ENCODE results near the gene SLC17A6. TPM values are rescaled to one million over a fixed set of nuclear protein-coding genes. Genes with fewer than 3 reads are reported as not detected.

The SLC17A6 gene
- total and polyA plus RNA-seq, 4 donors, result not detected

GRCh38 chr11:22392561-22392960 lies 54.4 kb downstream of the SLC17A6 start:
- peaks cover 0 to 3% (median 0%) of the 10 kb centered on the region in 4 donors for H3K27me3 ChIP-seq (ENCODE audit: control insufficient read depth in 4 of 4, insufficient read depth in 4 of 4, low read length in 3 of 4)
- DNase-seq (ENCODE audit: low spot score), result no peak
- TF ChIP-seq MAX (IDR thresholded peaks at IDR 0.05) (no peak), JUND (IDR thresholded peaks at IDR 0.05) (no peak), NR2F2 (IDR thresholded peaks at IDR 0.05) (no peak), ZBTB33 (IDR thresholded peaks at IDR 0.05) (no peak), ATF3 (IDR thresholded peaks at IDR 0.05) (no peak), TAF1 (conservative IDR thresholded peaks at IDR 0.05) (no peak), GABPA (IDR thresholded peaks at IDR 0.05 in 1 of 2, conservative IDR thresholded peaks at IDR 0.05 in 1 of 2) (no peak), RXRA (IDR thresholded peaks at IDR 0.05) (no peak), RAD21 (IDR thresholded peaks at IDR 0.05) (no peak), FOXA2 (IDR thresholded peaks at IDR 0.05) (no peak), HNF4G (IDR thresholded peaks at IDR 0.05) (no peak), HNF4A (conservative IDR thresholded peaks at IDR 0.05) (no peak), EGR1 (IDR thresholded peaks at IDR 0.05; ENCODE audit: low read depth in 2 of 2) (no peak), SP1 (IDR thresholded peaks at IDR 0.05) (no peak), REST (IDR thresholded peaks at IDR 0.05) (no peak), FOXA1 (IDR thresholded peaks at IDR 0.05) (no peak), CTCF (IDR thresholded peaks at IDR 0.05; ENCODE audit: low read depth, low read length, missing input control) (no peak), YY1 (IDR thresholded peaks at IDR 0.05) (no peak)
- H3K9ac ChIP-seq (ENCODE audit: low read depth in 1 of 2, low read length in 2 of 2), result no peak overlapping the region
- H3K4me1 ChIP-seq (ENCODE audit: control insufficient read depth in 4 of 4, insufficient read depth in 4 of 4, low read length in 3 of 4), result no peaks in the 10 kb centered on the region
- no peak overlapping the region for H3K4me3 ChIP-seq (ENCODE audit: low read depth in 1 of 3, low read length in 3 of 3)
- H3K27ac ChIP-seq (ENCODE audit: low read depth in 1 of 2, low read length in 2 of 2), result no peak overlapping the region
- H3K9me3 ChIP-seq (ENCODE audit: control insufficient read depth in 4 of 4, low read length in 3 of 4), result no peaks in the 10 kb centered on the region
- H3K36me3 ChIP-seq (ENCODE audit: control insufficient read depth in 4 of 4, insufficient read depth in 3 of 4, low read depth in 1 of 4, low read length in 3 of 4), result no peaks in the 10 kb centered on the region

Measured in liver (tissue), 9 donors.